T-helper 2 cell treated with Interferon-gamma antibody and Interleukin-4, amounts not matched to agents 100 ng/mL and 5 ng/mL, for 36 hours (primary cell): ENCODE measurements around the gene USP17L12. TPM values are rescaled to one million over a fixed set of nuclear protein-coding genes. Genes with fewer than 3 reads are reported as not detected.
"Not testable (repeated sequence)": the region's sequence is repeated elsewhere in the genome, so short reads cannot be mapped to it uniquely, and the experiment has no call there.

ENCODE experiments used
- intact Hi-C: fragments of 100-400 bp; cut with micrococcal nuclease; formaldehyde crosslinking; loops from one replicate; pipeline ENCODE4 v1.15.1; 2023
- total RNA-seq: library from RNA; stranded (reverse); gene quantifications from 2 replicates; pipeline ENCODE4 v1.2.3, GENCODE V29; 2022

The USP17L12 gene
- total RNA-seq: not detected in 2 replicates

- intact Hi-C loops: not testable (repeated sequence)
Measured at GRCh38 chr4:9219852-9220251, at the start of gene USP17L12. TSS of gene USP17L12 (plus strand) at chr4:9220152. CDS start at chr4:9220152, 0 bp downstream.

- intact Hi-C loops: not testable (repeated sequence)
Measured at GRCh38 chr4:9210357-9210756, 9.6 kb upstream of the USP17L12 start, which contains the start of gene USP17L10. TSS of gene USP17L10 (plus strand) at chr4:9210657. CDS start at chr4:9210657, 0 bp downstream.

- intact Hi-C loops: not testable (repeated sequence)
Measured at GRCh38 chr4:9214701-9215100, 5.3 kb upstream of the USP17L12 start.

- intact Hi-C loops: not testable (repeated sequence)
Measured at GRCh38 chr4:9215105-9215504, 4.8 kb upstream of the USP17L12 start, which contains the start of gene USP17L11. TSS of gene USP17L11 (plus strand) at chr4:9215405. CDS start at chr4:9215405, 0 bp downstream.

DNA sequence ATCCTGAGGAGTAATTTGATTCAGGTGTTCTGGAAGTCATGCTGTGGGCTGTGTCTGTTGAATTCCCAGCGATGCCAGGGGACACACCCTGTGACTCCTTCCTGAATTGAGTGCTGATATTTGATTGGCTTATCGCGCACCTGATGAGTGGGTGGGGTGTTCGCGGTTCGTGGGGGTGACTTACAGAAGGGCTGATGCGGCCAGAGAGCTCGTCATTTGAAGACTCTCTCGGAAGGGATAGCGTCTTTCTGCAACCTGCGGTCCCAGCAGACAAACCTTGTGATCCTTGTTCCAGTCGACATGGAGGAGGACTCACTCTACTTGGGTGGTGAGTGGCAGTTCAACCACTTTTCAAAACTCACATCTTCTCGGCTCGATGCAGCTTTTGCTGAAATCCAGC is 4.6 kb downstream of the USP17L12 start, which contains the start of gene USP17L13:
Gene USP17L13 (plus strand): TSS at position 301 of the 400 bp plus-strand sequence. CDS start 0 bp downstream, at position 301.
- intact Hi-C loops: not testable (repeated sequence)

DNA sequence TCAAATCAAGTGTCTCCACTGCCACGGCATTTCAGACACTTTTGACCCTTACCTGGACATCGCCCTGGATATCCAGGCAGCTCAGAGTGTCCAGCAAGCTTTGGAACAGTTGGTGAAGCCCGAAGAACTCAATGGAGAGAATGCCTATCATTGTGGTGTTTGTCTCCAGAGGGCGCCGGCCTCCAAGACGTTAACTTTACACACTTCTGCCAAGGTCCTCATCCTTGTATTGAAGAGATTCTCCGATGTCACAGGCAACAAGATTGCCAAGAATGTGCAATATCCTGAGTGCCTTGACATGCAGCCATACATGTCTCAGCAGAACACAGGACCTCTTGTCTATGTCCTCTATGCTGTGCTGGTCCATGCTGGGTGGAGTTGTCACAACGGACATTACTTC is 10.3 kb downstream of the USP17L12 start:
- intact Hi-C loops: not testable (repeated sequence)

- intact Hi-C loops: not testable (repeated sequence)
Measured at GRCh38 chr4:9234085-9234484, 14.1 kb downstream of the USP17L12 start, which contains the start of gene USP17L15. TSS of gene USP17L15 (plus strand) at chr4:9234385. CDS start at chr4:9234385, 0 bp downstream.

GRCh38 chr4:9238461-9238860 is 18.5 kb downstream of the USP17L12 start:
- intact Hi-C loops: not testable (repeated sequence)

GRCh38 chr4:9243579-9243978 is 23.6 kb downstream of the USP17L12 start, which contains the start of gene USP17L17:
TSS of gene USP17L17 (plus strand) at chr4:9243879. CDS start at chr4:9243879, 0 bp downstream.
- intact Hi-C loops: not testable (repeated sequence)

GRCh38 chr4:9247953-9248680 is 28.2 kb downstream of the USP17L12 start, which contains the start of gene USP17L18:
TSS of gene USP17L18 (plus strand) at chr4:9248630. CDS start at chr4:9248630, 0 bp downstream.
- intact Hi-C loops: not testable (repeated sequence)

GRCh38 chr4:9253078-9253477 is 33.1 kb downstream of the USP17L12 start, which contains the start of gene USP17L19:
TSS of gene USP17L19 (plus strand) at chr4:9253378. CDS start at chr4:9253378, 0 bp downstream.
- intact Hi-C loops: not testable (repeated sequence)

- intact Hi-C loops: not testable (repeated sequence)
Measured at GRCh38 chr4:9257824-9258223, 37.9 kb downstream of the USP17L12 start, which contains the start of gene USP17L20. TSS of gene USP17L20 (plus strand) at chr4:9258124. CDS start at chr4:9258124, 0 bp downstream.

DNA sequence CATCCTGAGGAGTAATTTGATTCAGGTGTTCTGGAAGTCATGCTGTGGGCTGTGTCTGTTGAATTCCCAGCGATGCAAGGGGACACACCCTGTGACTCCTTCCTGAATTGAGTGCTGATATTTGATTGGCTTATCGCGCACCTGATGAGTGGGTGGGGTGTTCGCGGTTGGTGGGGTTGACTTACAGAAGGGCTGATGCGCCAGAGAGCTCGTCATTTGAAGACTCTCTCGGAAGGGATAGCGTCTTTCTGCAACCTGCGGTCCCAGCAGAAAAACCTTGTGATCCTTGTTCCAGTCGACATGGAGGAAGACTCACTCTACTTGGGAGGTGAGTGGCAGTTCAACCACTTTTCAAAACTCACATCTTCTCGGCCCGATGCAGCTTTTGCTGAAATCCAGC is 42.6 kb downstream of the USP17L12 start, which contains the start of gene USP17L21:
Gene USP17L21 (plus strand): TSS at position 301 of the 400 bp plus-strand sequence. CDS start 0 bp downstream, at position 301.
- intact Hi-C loops: not testable (repeated sequence)

- intact Hi-C loops: not testable (repeated sequence)
Measured at GRCh38 chr4:9267319-9267718, 47.4 kb downstream of the USP17L12 start, which contains the start of gene USP17L22. TSS of gene USP17L22 (plus strand) at chr4:9267619. CDS start at chr4:9267619, 0 bp downstream.

Other genes starting within 250 kb of the USP17L12 start
- gene FAM90A26, start 49.7 kb upstream of the USP17L12 start, total RNA-seq: not detected in 2 replicates
- gene USP17L10, start 9.5 kb upstream of the USP17L12 start, total RNA-seq: not detected in 2 replicates
- gene USP17L11, start 4.7 kb upstream of the USP17L12 start, total RNA-seq: not detected in 2 replicates
- not detected in 2 replicates for gene USP17L13, start 4.7 kb downstream of the USP17L12 start, total RNA-seq
- gene USP17L15, start 14.2 kb downstream of the USP17L12 start, total RNA-seq: not detected in 2 replicates
- gene USP17L17, start 23.7 kb downstream of the USP17L12 start, total RNA-seq: not detected in 2 replicates
- gene USP17L18, start 28.5 kb downstream of the USP17L12 start, total RNA-seq: not detected in 2 replicates
- not detected in 2 replicates for gene USP17L19, start 33.2 kb downstream of the USP17L12 start, total RNA-seq
- not detected in 2 replicates for gene USP17L20, start 38.0 kb downstream of the USP17L12 start, total RNA-seq
- not detected in 2 replicates for gene USP17L21, start 42.7 kb downstream of the USP17L12 start, total RNA-seq
- not detected in 2 replicates for gene USP17L22, start 47.5 kb downstream of the USP17L12 start, total RNA-seq
- gene USP17L24, start 105.0 kb downstream of the USP17L12 start, total RNA-seq: not detected in 2 replicates
- gene USP17L25, start 109.8 kb downstream of the USP17L12 start, total RNA-seq: not detected in 2 replicates
- not detected in 2 replicates for gene USP17L26, start 114.5 kb downstream of the USP17L12 start, total RNA-seq
- not detected in 2 replicates for gene USP17L5, start 119.3 kb downstream of the USP17L12 start, total RNA-seq
- gene USP17L27, start 124.0 kb downstream of the USP17L12 start, total RNA-seq: not detected in 2 replicates
- not detected in 2 replicates for gene USP17L28, start 128.7 kb downstream of the USP17L12 start, total RNA-seq
- not detected in 2 replicates for gene USP17L29, start 133.5 kb downstream of the USP17L12 start, total RNA-seq
- not detected in 2 replicates for gene USP17L30, start 143.0 kb downstream of the USP17L12 start, total RNA-seq
- not detected in 2 replicates for gene DEFB131A, start 224.3 kb downstream of the USP17L12 start, total RNA-seq